OCI-LY7 (cell line): ENCODE results near the gene CDRT4. TPM values are rescaled to one million over a fixed set of nuclear protein-coding genes. Genes with fewer than 3 reads are reported as not detected.

Experiments
- BruUV-seq: library from RNA; stranded (reverse); fragments of 400-500 nt; replicated peaks from 2 replicates; lab custom pipeline; 2021; lab: Mats Ljungman, UMichigan
- CTCF ChIA-PET: fragments of 300-600 bp; sonication (Branson Sonifier 250); formaldehyde crosslinking; loops from one replicate; lab custom pipeline; 2022; ENCODE audit warnings: antibody characterized with exemption; ENCODE audit not compliant: unreplicated experiment; lab: Charles Lee
- POLR2A ChIA-PET: fragments of 300-600 bp; sonication (Branson Sonifier 250); formaldehyde crosslinking; loops from one replicate; lab custom pipeline; 2022; ENCODE audit warnings: antibody characterized with exemption; lab: Charles Lee
- DNase-seq: peaks from one replicate; pipeline ENCODE4 v3.0.0-alpha.2; 2015; ENCODE audit warnings: low spot score
- H2AFZ ChIP-seq: fragments of 200-600 bp; sonication (generic), shearing (Covaris generic); 2 replicates; pipeline ENCODE4 v1.6.1; 2014; ENCODE audit warnings: mild to moderate bottlenecking, antibody characterized with exemption, low read length, moderate library complexity
- H3K27ac ChIP-seq: fragments of 200-600 bp; sonication (generic); 2 replicates; pipeline ENCODE4 v1.5.1; 2014; ENCODE audit warnings: mixed run types, low read depth, mild to moderate bottlenecking, moderate library complexity, low read length, inconsistent platforms; ENCODE audit not compliant: poor library complexity, severe bottlenecking
- H3K36me3 ChIP-seq: fragments of 200-600 bp; sonication (generic); 2 replicates; pipeline ENCODE4 v1.6.1; 2014; ENCODE audit warnings: mild to moderate bottlenecking, antibody characterized with exemption, low read length, moderate library complexity, mixed read lengths; ENCODE audit not compliant: insufficient read depth
- H3K4me1 ChIP-seq: fragments of 200-600 bp; sonication (generic); 2 replicates; pipeline ENCODE4 v1.5.1; 2014; ENCODE audit warnings: mild to moderate bottlenecking, low read length; ENCODE audit not compliant: insufficient read depth, poor library complexity, severe bottlenecking
- H3K4me2 ChIP-seq: fragments of 200-600 bp; sonication (generic); 2 replicates; pipeline ENCODE4 v1.6.1; 2014; ENCODE audit warnings: mild to moderate bottlenecking, low read length
- H3K4me3 ChIP-seq: fragments of 200-600 bp; sonication (generic); 2 replicates; pipeline ENCODE4 v1.5.1; 2014; ENCODE audit warnings: mild to moderate bottlenecking, low read depth, low read length; ENCODE audit not compliant: poor library complexity, severe bottlenecking
- H3K79me2 ChIP-seq: fragments of 200-600 bp; sonication (generic); 2 replicates; pipeline ENCODE4 v1.6.1; 2016; ENCODE audit warnings: low read depth, mild to moderate bottlenecking, low read length, moderate library complexity, mixed read lengths; ENCODE audit not compliant: insufficient read depth
- H3K9me2 ChIP-seq: fragments of 200-600 bp; sonication (generic); 2 replicates; pipeline ENCODE4 v1.6.1; 2016; ENCODE audit warnings: mild to moderate bottlenecking, low read length, mixed read lengths; ENCODE audit not compliant: insufficient read depth
- H3K9me3 ChIP-seq: fragments of 200-600 bp; sonication (generic); 2 replicates; pipeline ENCODE4 v1.6.1; 2014; ENCODE audit warnings: mild to moderate bottlenecking, mixed run types, low read length, mixed read lengths
- H4K20me1 ChIP-seq: fragments of 200-600 bp; sonication (generic); 2 replicates; pipeline ENCODE4 v1.6.1; 2014; ENCODE audit warnings: mild to moderate bottlenecking, antibody characterized with exemption, low read length, moderate library complexity, mixed read lengths; ENCODE audit not compliant: insufficient read depth
- EZH2phosphoT487 ChIP-seq: fragments of 200-600 bp; sonication (generic); IDR thresholded peaks from 2 replicates; pipeline ENCODE4 v1.6.1; 2018; ENCODE audit warnings: low read depth, borderline replicate concordance, mild to moderate bottlenecking, mixed run types, antibody characterized with exemption, low read length, moderate library complexity, mixed read lengths
- intact Hi-C: fragments of 100-400 bp; cut with micrococcal nuclease; formaldehyde crosslinking; loops from one replicate; pipeline ENCODE4 v1.10.0; 2022; ENCODE audit not compliant: unreplicated experiment
- total RNA-seq, 2 experiments: library from RNA; depleted of rRNA in 1 of 2; stranded (reverse); fragments of >200 nt in 1 of 2; shearing (Covaris generic) in 1 of 2; gene quantifications; 2 replicates each; pipeline ENCODE4 v1.2.3, GENCODE V29; 2014 to 2022
- TF ChIP-seq, protein P1 (sequence below): fragments of 200-600 bp; sonication (generic); conservative IDR thresholded peaks from 2 replicates; pipeline ENCODE4 v1.5.1; 2014; ENCODE audit warnings: mild to moderate bottlenecking, antibody characterized with exemption, low read length, moderate library complexity, mixed read lengths

The CDRT4 gene
- total RNA-seq, 2 experiments from 2014 or later: 1.7 to 6.2 TPM

DNA sequence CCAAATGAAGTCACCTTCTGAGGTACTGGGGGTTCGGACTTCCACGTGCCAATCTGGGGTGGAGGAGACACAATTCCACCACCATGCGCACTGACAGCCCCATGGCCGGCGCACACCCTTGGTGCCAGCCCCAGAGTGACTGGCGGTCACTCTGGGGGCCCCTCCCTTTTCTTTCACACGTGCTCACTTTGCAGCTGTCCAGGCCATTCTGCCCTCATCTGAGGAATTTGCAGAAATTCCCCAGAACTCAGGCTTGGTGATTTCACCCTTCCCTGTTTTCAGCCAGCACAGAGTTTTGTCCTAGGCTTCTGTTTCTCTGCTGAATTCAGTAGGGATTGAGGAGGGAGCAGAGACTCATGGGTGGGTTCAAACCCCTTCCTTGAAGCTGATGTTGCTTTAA is 54.8 kb downstream of the CDRT4 start:
- TF ChIP-seq EZH2phosphoT487: no peak
- TF ChIP-seq, protein P1, sequence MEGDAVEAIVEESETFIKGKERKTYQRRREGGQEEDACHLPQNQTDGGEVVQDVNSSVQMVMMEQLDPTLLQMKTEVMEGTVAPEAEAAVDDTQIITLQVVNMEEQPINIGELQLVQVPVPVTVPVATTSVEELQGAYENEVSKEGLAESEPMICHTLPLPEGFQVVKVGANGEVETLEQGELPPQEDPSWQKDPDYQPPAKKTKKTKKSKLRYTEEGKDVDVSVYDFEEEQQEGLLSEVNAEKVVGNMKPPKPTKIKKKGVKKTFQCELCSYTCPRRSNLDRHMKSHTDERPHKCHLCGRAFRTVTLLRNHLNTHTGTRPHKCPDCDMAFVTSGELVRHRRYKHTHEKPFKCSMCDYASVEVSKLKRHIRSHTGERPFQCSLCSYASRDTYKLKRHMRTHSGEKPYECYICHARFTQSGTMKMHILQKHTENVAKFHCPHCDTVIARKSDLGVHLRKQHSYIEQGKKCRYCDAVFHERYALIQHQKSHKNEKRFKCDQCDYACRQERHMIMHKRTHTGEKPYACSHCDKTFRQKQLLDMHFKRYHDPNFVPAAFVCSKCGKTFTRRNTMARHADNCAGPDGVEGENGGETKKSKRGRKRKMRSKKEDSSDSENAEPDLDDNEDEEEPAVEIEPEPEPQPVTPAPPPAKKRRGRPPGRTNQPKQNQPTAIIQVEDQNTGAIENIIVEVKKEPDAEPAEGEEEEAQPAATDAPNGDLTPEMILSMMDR: no peak
- Histone ChIP-seq H3K4me1 (no peaks in the 10 kb centered on the region), H3K4me3 (no peak overlapping the region), H2AFZ (no peak overlapping the region), H4K20me1 (no peaks in the 10 kb centered on the region), H3K9me2 (no peaks in the 10 kb centered on the region), H3K27ac (no peak overlapping the region), H3K4me2 (no peak overlapping the region), H3K9me3 (no peaks in the 10 kb centered on the region), H3K36me3 (no peaks in the 10 kb centered on the region), H3K79me2 (no peaks in the 10 kb centered on the region)
- ChIA-PET CTCF (no interaction called here), POLR2A (no interaction called here)
- no peak for DNase-seq
- intact Hi-C loops: no loop called here
- BruUV-seq: no TSS peak

DNA sequence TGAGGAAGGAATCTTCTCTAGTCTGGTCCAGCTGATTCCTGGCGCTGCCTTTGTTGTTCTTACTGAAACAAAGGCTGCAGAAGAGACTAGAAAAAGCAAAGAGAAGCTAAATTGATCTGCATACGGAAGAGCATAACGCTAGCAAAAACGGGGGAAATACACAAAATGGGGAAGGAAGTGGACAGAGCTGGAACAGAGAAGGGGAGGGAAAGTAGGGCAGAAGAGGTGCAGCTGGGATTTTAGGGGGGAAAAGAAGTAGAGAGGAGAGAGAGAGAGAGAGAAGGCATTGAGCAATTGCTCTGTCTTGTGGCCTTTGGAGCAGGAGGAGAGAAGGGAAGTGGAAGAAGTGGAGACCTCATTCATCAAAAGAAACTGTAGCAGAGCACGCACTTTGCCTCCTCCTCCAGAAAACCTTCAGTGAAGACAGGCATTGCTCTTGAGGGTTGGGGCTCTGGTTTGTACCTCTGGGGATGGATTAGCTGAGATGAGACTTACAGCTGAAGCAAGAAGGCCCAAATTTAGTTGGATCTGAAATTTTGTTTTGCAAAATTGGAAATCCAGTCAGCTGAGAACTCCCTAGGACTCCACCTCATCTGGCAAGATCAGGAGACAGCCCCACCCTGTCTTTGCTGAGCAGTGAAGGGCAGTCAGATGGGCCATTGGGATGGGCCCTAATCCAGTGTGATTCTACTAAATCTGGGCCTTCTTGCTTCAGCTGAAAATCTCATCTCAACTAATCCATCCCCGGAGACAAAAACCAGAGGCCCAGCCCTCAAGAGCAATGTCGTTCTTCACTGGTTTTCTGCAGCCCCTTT is 55.8 kb downstream of the CDRT4 start:
- H3K36me3 ChIP-seq: no peaks in the 10 kb centered on the region
- H3K27ac ChIP-seq: no peak overlapping the region
- H4K20me1 ChIP-seq: no peaks in the 10 kb centered on the region
- DNase-seq: no peak
- H3K4me3 ChIP-seq: no peak overlapping the region
- H3K79me2 ChIP-seq: no peaks in the 10 kb centered on the region
- no peak for TF ChIP-seq EZH2phosphoT487
- TF ChIP-seq, protein P1: no peak
- no peak overlapping the region for H3K4me2 ChIP-seq
- ChIA-PET POLR2A (interaction anchor here (0.7 kb wide), 2 partner anchors 163 to 387 kb away, joined by 3 read pairs; no protein-coding TSS in a partner anchor), CTCF (interaction anchor here (0.6 kb wide), 2 partner anchors 25 to 301 kb away, joined by 3 read pairs; no protein-coding TSS in a partner anchor)
- no peaks in the 10 kb centered on the region for H3K9me2 ChIP-seq
- H3K4me1 ChIP-seq: no peaks in the 10 kb centered on the region
- no TSS peak for BruUV-seq
- intact Hi-C loops: no loop called here
- H2AFZ ChIP-seq: no peak overlapping the region
- no peaks in the 10 kb centered on the region for H3K9me3 ChIP-seq

DNA sequence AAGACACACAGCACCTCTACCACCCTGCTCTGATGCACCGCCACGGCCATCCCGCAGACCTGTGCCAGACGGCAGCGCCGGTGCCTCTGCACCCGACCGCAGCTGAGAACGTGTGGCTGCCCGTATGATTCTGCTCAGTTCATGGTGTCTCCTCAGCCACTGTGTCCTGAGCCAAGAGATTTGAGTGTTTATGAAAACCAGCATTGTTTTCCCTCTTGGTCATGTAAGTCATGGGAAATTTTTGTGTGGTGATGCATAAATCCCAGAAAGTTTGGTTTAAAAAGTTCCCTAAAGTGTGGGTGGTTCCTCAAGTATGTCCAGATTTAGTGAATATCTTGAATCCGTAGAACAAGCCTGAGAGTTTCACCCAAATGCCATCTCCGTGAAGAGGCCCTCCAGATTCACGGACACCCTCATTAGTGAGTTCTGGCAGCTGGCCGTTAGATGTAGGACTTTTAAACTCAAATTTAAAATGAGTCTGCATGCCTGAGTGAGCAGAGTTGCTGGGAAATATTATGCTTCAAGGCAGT is 57.6 kb downstream of the CDRT4 start:
- Histone ChIP-seq H3K4me3 (no peak overlapping the region), H3K27ac (no peak overlapping the region), H3K4me1 (no peaks in the 10 kb centered on the region), H2AFZ (no peak overlapping the region), H3K4me2 (no peak overlapping the region), H3K9me2 (no peaks in the 10 kb centered on the region), H4K20me1 (no peaks in the 10 kb centered on the region), H3K36me3 (no peaks in the 10 kb centered on the region), H3K9me3 (no peaks in the 10 kb centered on the region), H3K79me2 (no peaks in the 10 kb centered on the region)
- no peak for DNase-seq
- TF ChIP-seq, protein P1: no peak
- no peak for TF ChIP-seq EZH2phosphoT487
- BruUV-seq: no TSS peak
- CTCF ChIA-PET: no interaction called here
- intact Hi-C loops: no loop called here
- POLR2A ChIA-PET: no interaction called here
